Neutrophil (primary cell): ENCODE results near the gene CRYAB.

ENCODE experiments used
- H3K27ac ChIP-seq: fragments of 200-600 bp; sonication (generic); 2 replicates; pipeline ENCODE4 v1.5.1; 2016; ENCODE audit warnings: mild to moderate bottlenecking, moderate library complexity
- H3K27me3 ChIP-seq: fragments of 200-600 bp; sonication (generic); 2 replicates; pipeline ENCODE4 v1.6.0; 2016; ENCODE audit warnings: mild to moderate bottlenecking
- H3K36me3 ChIP-seq: fragments of 200-600 bp; sonication (generic); 2 replicates; pipeline ENCODE4 v1.5.1; 2017
- H3K4me1 ChIP-seq, 2 experiments: fragments of 200-600 bp in 1 of 2; sonication (generic) in 1 of 2; 1 replicate in 1 of 2; 2 replicates in 1 of 2; pipeline versions ENCODE4 v1.5.1 to v1.6.1; 2013 to 2016; ENCODE audit warnings: low read depth in 1 of 2, low read length in 1 of 2, mild to moderate bottlenecking in 1 of 2, moderate library complexity in 1 of 2; ENCODE audit not compliant: control insufficient read depth in 1 of 2, insufficient read depth in 1 of 2
- H3K4me3 ChIP-seq, 2 experiments: fragments of 200-600 bp in 1 of 2; sonication (generic) in 1 of 2; 1 replicate in 1 of 2; 2 replicates in 1 of 2; pipeline ENCODE4 v1.5.1; 2013 to 2016; ENCODE audit warnings: low read depth in 1 of 2, low read length in 1 of 2, mild to moderate bottlenecking in 1 of 2, moderate library complexity in 1 of 2
- H3K9me3 ChIP-seq: fragments of 200-600 bp; sonication (generic); 2 replicates; pipeline ENCODE4 v1.5.1; 2016
- CTCF ChIP-seq: fragments of 200-600 bp; sonication (generic); IDR thresholded peaks from 2 replicates; pipeline ENCODE4 v1.5.1; 2016; ENCODE audit warnings: antibody characterized with exemption

CRYAB gene

GRCh38 chr11:111937844-111938243 is 26.3 kb upstream of the CRYAB start:
- peaks cover 29% of the 10 kb centered on the region in 2 experiments for H3K4me1 ChIP-seq
- no peak overlapping the region for H3K27ac ChIP-seq
- no peak for TF ChIP-seq CTCF
- no peak overlapping the region for H3K4me3 ChIP-seq
- peaks cover 21% of the 10 kb centered on the region for H3K27me3 ChIP-seq
- no peaks in the 10 kb centered on the region for H3K36me3 ChIP-seq
- H3K9me3 ChIP-seq: no peaks in the 10 kb centered on the region

- Histone ChIP-seq H3K27me3 (peaks cover 21% of the 10 kb centered on the region), H3K4me3 (peak overlapping the region; percentile 63 to 67), H3K4me1 (peaks cover 29% of the 10 kb centered on the region in 2 experiments), H3K36me3 (no peaks in the 10 kb centered on the region), H3K27ac (no peak overlapping the region), H3K9me3 (no peaks in the 10 kb centered on the region)
- TF ChIP-seq CTCF: no peak
These were observed 25.8 kb upstream of the CRYAB start for GRCh38 chr11:111937461-111937769.

- Histone ChIP-seq H3K4me3 (no peak overlapping the region), H3K27ac (no peak overlapping the region), H3K36me3 (no peaks in the 10 kb centered on the region), H3K27me3 (peaks cover 21% of the 10 kb centered on the region), H3K9me3 (no peaks in the 10 kb centered on the region), H3K4me1 (peaks cover 29% of the 10 kb centered on the region in 2 experiments)
- TF ChIP-seq CTCF: no peak
These were observed 24.5 kb upstream of the CRYAB start for GRCh38 chr11:111936040-111936540.

GRCh38 chr11:111935317-111936039 is 23.9 kb upstream of the CRYAB start:
- Histone ChIP-seq H3K9me3 (no peaks in the 10 kb centered on the region), H3K4me3 (no peak overlapping the region), H3K27ac (no peak overlapping the region), H3K4me1 (peaks cover 29% of the 10 kb centered on the region in 2 experiments), H3K36me3 (no peaks in the 10 kb centered on the region), H3K27me3 (peaks cover 21% of the 10 kb centered on the region)
- no peak for TF ChIP-seq CTCF

- H3K36me3 ChIP-seq: no peaks in the 10 kb centered on the region
- peaks cover 29% of the 10 kb centered on the region in 2 experiments for H3K4me1 ChIP-seq
- H3K4me3 ChIP-seq: no peak overlapping the region
- TF ChIP-seq CTCF: no peak
- H3K27me3 ChIP-seq: peaks cover 21% of the 10 kb centered on the region
- H3K27ac ChIP-seq: no peak overlapping the region
- no peaks in the 10 kb centered on the region for H3K9me3 ChIP-seq
These were observed 22.7 kb upstream of the CRYAB start for GRCh38 chr11:111934306-111934705.
